ENCODE data around the gene THBS2.

DNA sequence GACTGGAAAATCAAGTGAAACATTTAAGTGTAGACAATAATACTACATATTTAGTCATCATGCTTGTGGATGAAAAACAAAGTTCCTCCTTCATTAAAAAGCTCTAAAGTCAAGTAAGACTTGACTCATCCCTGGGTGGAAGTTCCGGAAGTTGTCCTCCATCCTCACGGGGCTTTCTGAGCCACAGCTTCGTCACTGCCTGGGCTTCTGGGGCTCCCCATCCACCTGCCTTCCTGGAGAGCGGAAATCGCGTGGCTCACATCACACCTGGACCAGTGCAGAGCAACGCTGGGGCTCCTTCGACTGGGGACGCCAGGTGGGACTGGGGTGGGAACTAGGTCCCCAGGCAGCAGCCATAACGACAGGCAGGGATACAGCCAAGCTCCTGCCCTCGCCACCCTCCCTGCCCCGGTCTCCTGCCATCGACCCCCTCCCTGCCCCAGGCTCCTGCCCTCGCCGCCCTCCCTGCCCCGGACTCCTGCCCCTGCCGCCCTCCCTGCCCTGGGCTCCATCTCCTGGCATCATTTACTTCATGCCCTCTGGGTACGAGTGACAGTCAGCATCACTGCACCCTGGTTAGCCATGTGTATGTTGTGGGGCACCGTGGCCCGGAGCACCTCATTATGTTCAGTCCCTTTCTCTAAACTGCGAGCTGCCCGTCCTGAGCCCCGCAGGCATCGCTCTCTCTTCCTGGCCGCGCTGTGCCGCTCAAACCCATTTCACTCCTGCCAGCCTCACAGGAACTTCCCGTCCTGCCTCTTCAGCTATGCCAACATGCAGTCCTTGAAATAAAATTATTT, 12.9 kb downstream of the THBS2 start:
- TF ChIP-seq CTCF (IDR thresholded peaks at IDR 0.05) (no peak), POLR2A (IDR thresholded peaks at IDR 0.05) (no peak)

All from Peyer's patch (tissue), 4 donors.